Activated naive CD8-positive, alpha-beta T cell treated with anti-CD3 and anti-CD28 coated beads for 36 hours (primary cell): ENCODE measurements around the gene LRRC4C. TPM values are rescaled to one million over a fixed set of nuclear protein-coding genes. Genes with fewer than 3 reads are reported as not detected.

Experiments used
- DNase-seq: peaks from one replicate; pipeline ENCODE4 v3.0.0; 2021
- H3K27ac Mint-ChIP-seq: one replicate; pipeline ENCODE4 v1.8.0; 2022; ENCODE audit warnings: mild to moderate bottlenecking, moderate library complexity, mixed read lengths
- H3K27me3 Mint-ChIP-seq: one replicate; pipeline ENCODE4 v1.8.0; 2022; ENCODE audit warnings: mild to moderate bottlenecking, mixed read lengths
- H3K36me3 Mint-ChIP-seq: one replicate; pipeline ENCODE4 v1.8.0; 2021; ENCODE audit warnings: mild to moderate bottlenecking, mixed read lengths
- H3K4me1 Mint-ChIP-seq: one replicate; pipeline ENCODE4 v1.8.0; 2021; ENCODE audit warnings: mixed read lengths
- H3K4me3 Mint-ChIP-seq: one replicate; pipeline ENCODE4 v1.8.0; 2022; ENCODE audit warnings: mild to moderate bottlenecking, moderate library complexity, mixed read lengths
- H3K9me3 Mint-ChIP-seq: one replicate; pipeline ENCODE4 v1.8.0; 2022; ENCODE audit warnings: mixed read lengths
- total RNA-seq, 2 experiments: library from RNA; stranded (reverse); gene quantifications; one replicate each; pipeline ENCODE4 v1.2.3, GENCODE V29; 2021

The LRRC4C gene
- total RNA-seq, 2 experiments from 2014 or later: not detected

- DNase-seq: no peak
- Mint-ChIP-seq H3K4me3 (no peak overlapping the region), H3K27me3 (no peaks in the 10 kb centered on the region), H3K36me3 (no peaks in the 10 kb centered on the region), H3K27ac (no peak overlapping the region), H3K9me3 (peaks cover 14% of the 10 kb centered on the region), H3K4me1 (no peaks in the 10 kb centered on the region)
Measured at GRCh38 chr11:40376331-40376730, 1083.1 kb downstream of the LRRC4C start.

GRCh38 chr11:40370821-40371616 is 1088.4 kb downstream of the LRRC4C start:
- no peak overlapping the region for H3K27ac Mint-ChIP-seq
- H3K9me3 Mint-ChIP-seq: peaks cover 9% of the 10 kb centered on the region
- no peaks in the 10 kb centered on the region for H3K4me1 Mint-ChIP-seq
- no peaks in the 10 kb centered on the region for H3K27me3 Mint-ChIP-seq
- no peaks in the 10 kb centered on the region for H3K36me3 Mint-ChIP-seq
- DNase-seq: no peak
- no peak overlapping the region for H3K4me3 Mint-ChIP-seq

GRCh38 chr11:40360206-40360798 is 1099.2 kb downstream of the LRRC4C start:
- DNase-seq: no peak
- no peaks in the 10 kb centered on the region for H3K27me3 Mint-ChIP-seq
- no peak overlapping the region for H3K4me3 Mint-ChIP-seq
- no peak overlapping the region for H3K27ac Mint-ChIP-seq
- no peaks in the 10 kb centered on the region for H3K36me3 Mint-ChIP-seq
- H3K9me3 Mint-ChIP-seq: peaks cover 8% of the 10 kb centered on the region
- H3K4me1 Mint-ChIP-seq: no peaks in the 10 kb centered on the region

- H3K4me3 Mint-ChIP-seq: no peak overlapping the region
- no peak overlapping the region for H3K27ac Mint-ChIP-seq
- H3K36me3 Mint-ChIP-seq: no peaks in the 10 kb centered on the region
- H3K9me3 Mint-ChIP-seq: peaks cover 8% of the 10 kb centered on the region
- no peaks in the 10 kb centered on the region for H3K27me3 Mint-ChIP-seq
- no peak for DNase-seq
- no peaks in the 10 kb centered on the region for H3K4me1 Mint-ChIP-seq
Measured at GRCh38 chr11:40354121-40354520, 1105.3 kb downstream of the LRRC4C start.

- Mint-ChIP-seq H3K27me3 (no peaks in the 10 kb centered on the region), H3K9me3 (peaks cover 12% of the 10 kb centered on the region), H3K27ac (no peak overlapping the region), H3K36me3 (no peaks in the 10 kb centered on the region), H3K4me3 (no peak overlapping the region), H3K4me1 (no peaks in the 10 kb centered on the region)
- no peak for DNase-seq
Measured at GRCh38 chr11:40340911-40341310, 1118.5 kb downstream of the LRRC4C start.

- Mint-ChIP-seq H3K9me3 (peaks cover 9% of the 10 kb centered on the region), H3K4me3 (no peak overlapping the region), H3K4me1 (no peaks in the 10 kb centered on the region), H3K27ac (no peak overlapping the region), H3K27me3 (no peaks in the 10 kb centered on the region), H3K36me3 (no peaks in the 10 kb centered on the region)
- no peak for DNase-seq
Measured at GRCh38 chr11:40338739-40339138, 1120.7 kb downstream of the LRRC4C start.

DNA sequence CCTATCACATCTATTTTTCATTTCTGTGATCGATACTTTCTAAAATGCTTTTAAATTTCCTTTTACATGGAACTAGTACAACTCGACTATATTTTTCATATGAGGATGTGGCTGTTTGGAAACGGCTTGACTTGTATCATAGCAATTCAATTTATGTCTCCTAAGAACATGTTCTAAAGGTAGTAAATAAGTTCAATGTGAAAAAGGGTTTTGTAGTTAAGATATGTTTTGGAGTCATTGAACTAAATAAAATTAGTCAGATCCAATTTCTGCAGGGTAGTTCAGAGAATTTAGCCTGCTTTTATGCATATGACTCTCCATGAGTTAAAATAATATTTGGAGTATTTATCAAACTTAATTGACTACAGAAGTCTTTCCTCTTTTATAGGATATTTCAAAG is 1121.4 kb downstream of the LRRC4C start:
- Mint-ChIP-seq H3K36me3 (no peaks in the 10 kb centered on the region), H3K27me3 (no peaks in the 10 kb centered on the region), H3K4me3 (no peak overlapping the region), H3K27ac (no peak overlapping the region), H3K9me3 (peaks cover 9% of the 10 kb centered on the region), H3K4me1 (no peaks in the 10 kb centered on the region)
- no peak for DNase-seq

- no peak for DNase-seq
Measured at GRCh38 chr11:40337118-40337517, 1122.3 kb downstream of the LRRC4C start.

DNA sequence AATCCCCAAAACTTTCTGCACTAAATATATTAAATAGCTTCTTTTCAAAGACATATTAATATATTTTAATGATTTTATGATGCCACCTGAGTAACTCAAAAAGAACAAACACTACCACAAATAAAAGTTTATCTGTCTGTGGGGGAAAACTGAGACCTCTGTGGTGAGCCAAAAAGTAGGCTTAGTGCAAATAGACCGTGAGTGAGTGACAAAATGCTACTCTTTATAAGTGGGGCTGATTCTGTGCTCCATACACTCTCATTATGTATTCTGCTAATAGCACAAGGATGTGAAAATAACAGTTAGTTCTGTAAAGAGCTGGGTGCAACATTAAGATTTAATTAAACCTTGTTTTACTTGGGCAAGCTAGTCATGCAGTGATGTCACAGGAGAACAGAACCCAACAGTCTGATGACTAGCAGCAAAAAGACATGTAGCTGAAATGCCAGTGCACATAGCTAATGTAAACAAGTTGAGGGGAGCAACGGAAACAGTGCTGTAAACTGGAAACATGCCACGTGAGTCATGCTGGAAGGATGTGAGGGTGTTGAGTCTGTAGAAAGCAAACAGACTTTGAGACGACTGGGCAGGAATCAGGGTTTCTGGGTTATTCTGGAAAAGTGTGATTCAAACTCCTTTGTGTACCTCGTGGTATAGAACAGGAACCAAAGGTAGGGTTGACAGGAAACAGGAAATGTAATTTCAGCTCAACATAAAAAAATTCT is 1130.4 kb downstream of the LRRC4C start:
- no peaks in the 10 kb centered on the region for H3K36me3 Mint-ChIP-seq
- H3K27ac Mint-ChIP-seq: no peak overlapping the region
- H3K4me3 Mint-ChIP-seq: no peak overlapping the region
- H3K9me3 Mint-ChIP-seq: peaks cover 3% of the 10 kb centered on the region
- DNase-seq: no peak
- no peaks in the 10 kb centered on the region for H3K4me1 Mint-ChIP-seq
- H3K27me3 Mint-ChIP-seq: no peaks in the 10 kb centered on the region

More at GRCh38 chr11:40337118-40337517, 1122.3 kb downstream of the LRRC4C start:
- no peaks in the 10 kb centered on the region for H3K36me3 Mint-ChIP-seq
- H3K4me1 Mint-ChIP-seq: no peaks in the 10 kb centered on the region
- no peaks in the 10 kb centered on the region for H3K27me3 Mint-ChIP-seq
- H3K27ac Mint-ChIP-seq: no peak overlapping the region
- no peak overlapping the region for H3K4me3 Mint-ChIP-seq
- peaks cover 7% of the 10 kb centered on the region for H3K9me3 Mint-ChIP-seq

DNA sequence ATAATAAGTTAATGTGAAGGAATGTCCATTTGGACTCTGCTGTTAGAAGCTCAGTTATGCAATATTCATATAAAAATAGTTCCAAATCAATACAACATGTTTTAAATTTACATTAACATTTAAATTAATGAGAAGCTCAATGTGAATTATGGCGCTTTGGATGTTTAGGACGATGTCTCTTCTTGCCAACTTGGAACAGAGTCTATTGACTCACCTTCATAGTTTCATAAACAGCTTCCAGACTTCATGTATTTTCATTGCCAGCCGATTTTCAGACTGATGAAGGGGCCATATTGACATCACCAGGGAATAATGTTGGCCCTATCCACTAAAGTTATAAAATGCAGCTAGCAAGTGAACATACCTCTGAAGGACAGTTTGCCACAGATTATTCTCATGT is 1136.2 kb downstream of the LRRC4C start:
- DNase-seq: no peak
- Mint-ChIP-seq H3K4me3 (no peak overlapping the region), H3K27ac (no peak overlapping the region), H3K27me3 (no peaks in the 10 kb centered on the region), H3K36me3 (no peaks in the 10 kb centered on the region), H3K9me3 (peaks cover 3% of the 10 kb centered on the region), H3K4me1 (no peaks in the 10 kb centered on the region)

DNA sequence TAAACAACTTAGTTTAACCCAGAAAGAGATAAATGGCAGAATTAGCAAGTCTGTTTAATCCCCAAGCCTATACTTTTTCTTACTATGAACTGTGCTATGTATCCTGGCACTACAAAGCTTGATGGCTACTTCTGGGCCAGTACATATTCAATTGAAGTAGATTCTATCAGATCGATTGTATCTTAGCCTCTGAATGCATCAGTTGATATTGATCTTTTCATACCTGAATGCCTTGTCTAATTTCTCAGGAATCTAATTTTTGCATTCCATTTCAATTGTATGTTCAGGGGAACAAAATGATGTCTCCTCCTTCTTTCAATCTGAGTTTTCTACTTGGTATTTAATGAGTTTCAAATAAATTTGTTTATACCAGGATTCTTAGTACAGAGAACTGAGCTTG is 1137.9 kb downstream of the LRRC4C start:
- Mint-ChIP-seq H3K36me3 (no peaks in the 10 kb centered on the region), H3K27ac (no peak overlapping the region), H3K9me3 (peaks cover 1% of the 10 kb centered on the region), H3K27me3 (no peaks in the 10 kb centered on the region), H3K4me1 (no peaks in the 10 kb centered on the region), H3K4me3 (no peak overlapping the region)
- no peak for DNase-seq

DNA sequence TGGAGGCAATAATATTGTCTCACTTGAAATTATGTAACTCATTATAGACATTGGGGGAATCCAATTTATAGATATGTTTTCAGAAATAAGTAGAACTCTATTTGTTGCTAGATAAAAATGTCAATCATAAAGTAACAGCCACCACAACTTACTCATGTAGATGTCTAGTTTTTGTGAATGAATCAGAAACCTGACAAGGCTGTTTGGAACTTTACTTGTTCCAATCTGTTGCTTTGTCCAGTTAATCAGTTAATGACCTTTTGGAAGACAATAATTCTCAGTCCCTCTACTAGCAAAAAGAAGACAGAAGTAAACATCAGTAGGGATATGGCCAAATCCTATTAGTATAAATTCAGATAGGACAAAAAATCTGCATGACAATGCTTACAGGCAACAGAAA is 1143.3 kb downstream of the LRRC4C start:
- H3K4me1 Mint-ChIP-seq: no peaks in the 10 kb centered on the region
- no peak overlapping the region for H3K4me3 Mint-ChIP-seq
- H3K9me3 Mint-ChIP-seq: peaks cover 4% of the 10 kb centered on the region
- no peak for DNase-seq
- H3K27ac Mint-ChIP-seq: no peak overlapping the region
- no peaks in the 10 kb centered on the region for H3K36me3 Mint-ChIP-seq
- no peaks in the 10 kb centered on the region for H3K27me3 Mint-ChIP-seq

DNA sequence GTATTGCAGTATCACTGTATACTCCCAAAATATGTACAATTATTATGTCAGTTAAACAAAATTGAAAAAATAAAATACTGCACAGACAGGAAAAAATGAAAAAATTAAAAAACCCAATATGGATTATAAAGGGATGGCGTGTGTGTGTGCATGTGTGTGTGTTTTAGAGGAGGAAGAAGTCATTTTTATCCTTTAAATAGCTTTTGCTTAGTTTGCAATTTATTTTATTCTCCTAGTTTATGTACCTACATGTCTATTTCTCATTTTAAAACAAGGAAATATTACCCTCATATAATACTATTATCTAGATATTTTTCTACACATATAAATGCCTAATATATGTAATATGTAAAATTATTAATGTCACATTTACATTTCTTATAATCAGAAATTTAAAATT is 1144.3 kb downstream of the LRRC4C start:
- no peak for DNase-seq
- Mint-ChIP-seq H3K4me1 (no peaks in the 10 kb centered on the region), H3K27ac (no peak overlapping the region)

DNA sequence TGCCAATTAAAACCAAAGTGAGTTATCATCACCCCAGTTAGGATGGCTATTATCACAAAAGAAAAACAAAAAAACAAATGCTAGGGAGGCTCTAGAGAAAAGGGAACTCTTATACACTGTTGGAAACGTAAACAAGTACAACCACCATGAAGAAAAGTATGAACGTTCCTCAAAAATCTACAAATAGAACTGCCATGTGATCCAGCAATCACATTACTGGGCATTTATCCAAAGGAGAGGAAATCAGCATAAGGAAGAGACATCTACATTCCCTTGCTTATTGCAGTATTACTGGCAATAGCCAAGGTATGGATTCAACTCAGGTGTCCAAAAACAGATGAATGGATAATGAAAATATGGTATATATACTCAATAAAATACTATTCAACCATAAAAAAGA is 1145.1 kb downstream of the LRRC4C start:
- no peak for DNase-seq
- H3K9me3 Mint-ChIP-seq: peaks cover 4% of the 10 kb centered on the region
- H3K36me3 Mint-ChIP-seq: no peaks in the 10 kb centered on the region
- no peaks in the 10 kb centered on the region for H3K27me3 Mint-ChIP-seq
- H3K4me1 Mint-ChIP-seq: no peaks in the 10 kb centered on the region
- H3K27ac Mint-ChIP-seq: no peak overlapping the region
- no peak overlapping the region for H3K4me3 Mint-ChIP-seq

More for the DNA sequence above, 1144.3 kb downstream of the LRRC4C start:
- Mint-ChIP-seq H3K4me3 (no peak overlapping the region), H3K36me3 (no peaks in the 10 kb centered on the region), H3K27me3 (no peaks in the 10 kb centered on the region), H3K9me3 (peaks cover 4% of the 10 kb centered on the region)

DNA sequence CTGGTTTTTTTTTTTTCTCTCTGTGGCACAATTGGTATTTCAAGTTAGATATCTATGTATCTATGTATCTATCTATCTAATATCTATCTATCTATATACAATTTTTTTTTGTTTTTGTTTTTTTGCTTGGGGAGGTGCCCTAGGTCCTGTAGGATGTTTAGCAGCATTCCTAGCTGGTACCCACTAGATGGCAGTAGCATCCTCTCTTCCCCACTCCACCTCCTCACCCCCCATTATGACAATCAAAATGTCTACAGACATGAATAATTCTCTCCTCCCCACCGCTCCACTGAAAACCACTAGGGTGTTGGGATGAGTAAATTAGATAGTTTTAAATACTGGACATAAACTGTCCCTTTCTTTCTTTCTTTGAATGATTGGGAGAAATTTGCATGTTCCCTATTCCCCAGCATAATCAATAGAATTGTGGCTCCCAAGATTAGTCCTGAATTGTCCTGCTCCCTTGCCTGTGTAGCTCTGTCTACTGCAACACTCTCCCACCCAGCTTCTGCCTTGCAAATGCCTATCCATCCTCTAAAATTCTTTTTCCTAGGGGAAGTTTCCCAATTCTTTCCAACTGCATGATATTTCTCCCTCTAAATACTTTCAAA is 1152.4 kb downstream of the LRRC4C start:
- no peaks in the 10 kb centered on the region for H3K9me3 Mint-ChIP-seq

More for the DNA sequence above, 1152.4 kb downstream of the LRRC4C start:
- DNase-seq: no peak
- Mint-ChIP-seq H3K27ac (no peak overlapping the region), H3K36me3 (no peaks in the 10 kb centered on the region), H3K4me1 (no peaks in the 10 kb centered on the region), H3K4me3 (no peak overlapping the region), H3K27me3 (no peaks in the 10 kb centered on the region)
